NOMO-1 treated with DMSO at 0.1 percent for 48 hours (cell line): Measurements from ENCODE around the gene DSG3.

Source experiments
- DNase-seq: peaks from one replicate; lab custom pipeline; 2025; ENCODE audit not compliant: unreplicated experiment; lab: John Stamatoyannopoulos, UW

DSG3 gene

GRCh38 chr18:31447530-31448191 lies at the start of gene DSG3:
Gene DSG3, plus strand, starts transcription at chr18:31447741. Its CDS starts 137 bp downstream, at chr18:31447878.
- no peak for DNase-seq

GRCh38 chr18:31398191-31398590 lies 49.4 kb upstream of the DSG3 start:
- DNase-seq, result no peak

- peak; percentile 56 for DNase-seq
Observed at GRCh38 chr18:31399306-31400032, 48.1 kb upstream of the DSG3 start.

- no peak for DNase-seq
Observed at GRCh38 chr18:31401156-31402025, 46.1 kb upstream of the DSG3 start.

GRCh38 chr18:31402026-31402373 lies 45.5 kb upstream of the DSG3 start:
- DNase-seq, result no peak

- DNase-seq, result no peak
Observed at GRCh38 chr18:31403409-31403808, 44.1 kb upstream of the DSG3 start.

- DNase-seq, result no peak
Observed at GRCh38 chr18:31407649-31408048, 39.9 kb upstream of the DSG3 start.

GRCh38 chr18:31409276-31409675 lies 38.3 kb upstream of the DSG3 start:
- DNase-seq, result no peak

- DNase-seq, result no peak
Observed at GRCh38 chr18:31410716-31411483, 36.6 kb upstream of the DSG3 start.

- no peak for DNase-seq
Observed at GRCh38 chr18:31413137-31413536, 34.4 kb upstream of the DSG3 start.

- no peak for DNase-seq
Observed at GRCh38 chr18:31417850-31418249, 29.7 kb upstream of the DSG3 start.

- DNase-seq, result no peak
Observed at GRCh38 chr18:31419457-31419932, 28.0 kb upstream of the DSG3 start.

- DNase-seq, result no peak
Observed at GRCh38 chr18:31420032-31420431, 27.5 kb upstream of the DSG3 start.

GRCh38 chr18:31420524-31420923 lies 27.0 kb upstream of the DSG3 start:
- DNase-seq, result no peak

- DNase-seq, result peak; percentile 17
Observed at GRCh38 chr18:31424383-31424988, 23.1 kb upstream of the DSG3 start.

GRCh38 chr18:31426021-31426420 lies 21.5 kb upstream of the DSG3 start:
- DNase-seq, result no peak

GRCh38 chr18:31426871-31427406 lies 20.6 kb upstream of the DSG3 start:
- DNase-seq, result no peak

- no peak for DNase-seq
Observed at GRCh38 chr18:31428211-31428610, 19.3 kb upstream of the DSG3 start.

- DNase-seq, result no peak
Observed at GRCh38 chr18:31429623-31430022, 17.9 kb upstream of the DSG3 start.

- no peak for DNase-seq
Observed at GRCh38 chr18:31430072-31430471, 17.5 kb upstream of the DSG3 start.
